Measurements from ENCODE around the gene KLF13. TPM values are rescaled to one million over a fixed set of nuclear protein-coding genes. Genes with fewer than 3 reads are reported as not detected.

The KLF13 gene
- total RNA-seq, 4 donors from 2014 or later: 50.8 to 151 (median 98.7) TPM

DNA sequence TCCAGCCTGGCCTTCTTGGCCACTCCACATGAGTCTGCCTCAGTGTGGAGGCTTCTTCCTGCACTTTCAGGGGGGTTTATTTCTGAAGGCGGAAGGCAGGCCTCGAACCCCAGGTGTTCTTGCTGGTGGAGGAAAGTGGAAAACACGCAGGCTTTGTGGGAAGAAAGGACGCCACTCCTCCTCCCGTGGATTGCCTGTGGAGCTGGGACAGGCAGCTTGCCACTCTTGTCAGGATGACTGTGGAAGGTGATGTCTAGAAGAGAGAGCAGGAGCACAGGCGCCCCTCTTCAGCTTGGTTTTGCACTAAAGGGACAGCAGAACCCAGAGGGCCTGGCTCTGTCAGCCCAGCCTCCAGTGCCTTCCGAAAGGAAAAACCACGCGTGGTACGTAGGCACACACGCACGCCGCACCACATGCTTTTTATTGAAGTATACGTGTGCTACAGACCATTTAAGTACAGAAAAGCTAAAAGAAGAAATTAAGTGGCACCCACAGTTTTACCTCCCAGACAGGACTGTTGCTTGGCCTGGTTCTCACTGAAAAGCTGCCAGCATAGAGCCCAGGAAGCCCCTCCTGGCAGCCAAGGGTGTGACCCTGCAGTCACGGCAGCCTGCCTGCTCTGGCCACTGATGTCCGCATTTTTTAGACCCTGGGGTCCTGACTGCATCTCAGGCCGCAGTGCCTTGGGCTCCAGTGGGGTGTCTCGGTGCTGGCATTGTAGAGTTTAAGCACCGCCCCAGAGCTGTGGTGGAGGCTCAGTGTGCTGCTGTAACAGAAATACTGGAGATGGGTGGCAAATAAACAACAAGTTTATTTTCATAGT, 21.6 kb downstream of the KLF13 start:
- 78 to 81% methylated on average over 19 of the region's 19 CpGs for WGBS, 2 donors
- no peak for TF ChIP-seq POLR2A (IDR thresholded peaks at IDR 0.05)
- TF ChIP-seq CTCF (IDR thresholded peaks at IDR 0.05): no peak
- intact Hi-C loops (cut with DNase I; ENCODE audit: low total_unique reads): no loop called here
- DNase-seq (ENCODE audit: low spot score in 2 of 2): no peak
- H3K4me3 ChIP-seq (ENCODE audit: low read depth, poor library complexity, severe bottlenecking): no peak overlapping the region

DNA sequence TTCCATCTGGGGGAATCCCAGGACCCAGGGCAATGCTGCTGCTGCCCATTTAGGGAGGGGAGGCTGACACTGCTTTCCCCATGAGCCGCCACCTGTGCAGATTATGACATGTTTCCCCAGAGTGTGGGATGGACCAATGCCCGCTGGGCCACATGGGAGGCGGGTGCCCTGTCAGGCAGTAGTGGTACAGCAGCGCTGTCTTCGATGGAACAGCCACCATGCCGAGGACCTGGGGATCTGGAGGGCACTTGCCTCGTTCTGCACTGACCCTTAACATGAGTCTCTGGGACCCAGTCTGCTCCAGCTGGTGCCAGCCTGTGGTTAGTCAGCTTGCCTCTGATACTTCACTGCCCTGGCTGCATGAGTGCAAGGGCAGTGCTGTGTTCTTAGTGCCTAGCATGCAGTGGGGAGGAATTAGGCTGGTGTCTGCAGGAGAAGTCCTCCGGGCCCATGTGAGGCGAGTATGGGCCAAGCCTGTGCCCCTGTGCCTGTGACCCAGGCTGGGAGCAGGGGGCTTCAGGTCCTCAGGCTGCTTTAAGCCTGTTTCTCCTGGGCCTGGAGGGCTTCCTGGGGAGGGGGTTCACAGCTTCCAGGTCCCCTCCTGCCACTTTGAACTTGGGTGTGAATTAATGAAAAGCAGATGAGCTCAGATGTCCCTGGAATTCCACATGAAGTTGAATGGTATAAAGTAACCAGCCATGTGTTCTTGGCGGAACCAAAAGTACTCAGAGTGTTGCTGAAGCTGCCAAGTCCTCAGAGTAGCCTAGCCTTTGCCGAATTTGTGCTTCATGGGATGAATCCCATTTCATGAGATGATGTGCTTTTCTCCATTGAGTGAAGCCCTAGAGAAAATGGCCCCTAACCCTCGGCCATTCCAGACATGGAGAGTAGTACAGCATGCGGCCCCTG, 22.9 kb downstream of the KLF13 start:
- WGBS, 2 donors: 63 to 74% methylated on average over 7 to 13 of the region's 13 CpGs
- peak; percentile 42 to 84 for DNase-seq (ENCODE audit: low spot score in 2 of 2)

DNA sequence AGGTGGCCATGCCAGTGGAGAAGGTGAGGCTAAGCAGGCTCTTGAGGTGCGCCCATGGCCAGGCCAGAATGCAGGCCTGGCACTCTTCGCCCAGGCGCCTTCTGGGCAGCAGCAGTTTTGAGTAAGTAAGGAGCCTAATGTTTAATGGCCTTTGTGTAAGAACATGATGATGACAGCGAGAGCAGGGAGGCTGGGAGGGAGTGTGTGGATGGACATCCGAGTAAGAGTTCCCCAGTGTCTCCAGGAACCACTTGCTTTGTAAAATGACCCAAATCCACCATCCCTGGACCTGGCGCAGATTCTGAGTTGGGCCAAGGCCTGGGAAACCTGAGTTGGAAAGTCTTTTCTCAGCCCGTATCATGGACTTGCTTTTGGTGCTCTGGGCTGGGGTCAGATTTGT, 24.1 kb downstream of the KLF13 start:
- 86 to 93% methylated on average over 7 of the region's 7 CpGs for WGBS, 2 donors
- intact Hi-C loops (cut with DNase I; ENCODE audit: low total_unique reads): no loop called here
- no peak for TF ChIP-seq POLR2A (IDR thresholded peaks at IDR 0.05)
- TF ChIP-seq CTCF (IDR thresholded peaks at IDR 0.05): no peak
- no peak overlapping the region for H3K4me3 ChIP-seq (ENCODE audit: low read depth, poor library complexity, severe bottlenecking)
- DNase-seq (ENCODE audit: low spot score in 2 of 2): no peak

More for the DNA sequence above, 22.9 kb downstream of the KLF13 start:
- no peak overlapping the region for H3K4me3 ChIP-seq (ENCODE audit: low read depth, poor library complexity, severe bottlenecking)
- TF ChIP-seq POLR2A (IDR thresholded peaks at IDR 0.05): no peak
- intact Hi-C loops (cut with DNase I; ENCODE audit: low total_unique reads): no loop called here

GRCh38 chr15:31352339-31352751, 25.7 kb downstream of the KLF13 start:
- WGBS, 2 donors: 25 to 30% methylated on average over 5 to 7 of the region's 8 CpGs
- TF ChIP-seq CTCF (IDR thresholded peaks at IDR 0.05): no peak
- no peak for TF ChIP-seq POLR2A (IDR thresholded peaks at IDR 0.05)
- H3K4me3 ChIP-seq (ENCODE audit: low read depth, poor library complexity, severe bottlenecking): no peak overlapping the region
- intact Hi-C loops (cut with DNase I; ENCODE audit: low total_unique reads): no loop called here
- peak in 1 of 2 donors; percentile 86 for DNase-seq (ENCODE audit: low spot score in 2 of 2)

GRCh38 chr15:31352911-31353811, 26.5 kb downstream of the KLF13 start:
- WGBS, 2 donors: 28 to 33% methylated on average over 13 to 14 of the region's 14 CpGs
- TF ChIP-seq CTCF (IDR thresholded peaks at IDR 0.05): no peak
- TF ChIP-seq POLR2A (IDR thresholded peaks at IDR 0.05): no peak
- intact Hi-C loops (cut with DNase I; ENCODE audit: low total_unique reads): no loop called here
- no peak overlapping the region for H3K4me3 ChIP-seq (ENCODE audit: low read depth, poor library complexity, severe bottlenecking)
- DNase-seq (ENCODE audit: low spot score in 2 of 2): peak in 1 of 2 donors; percentile 88
